Skeletal muscle tissue (tissue), 4 donors: ENCODE data around the gene COQ8A. TPM values are rescaled to one million over a fixed set of nuclear protein-coding genes. Genes with fewer than 3 reads are reported as not detected.
"Not testable (repeated sequence)": the region's sequence is repeated elsewhere in the genome, so short reads cannot be mapped to it uniquely, and the experiment has no call there.

ENCODE experiments used
- H3K27ac ChIP-seq: one replicate; pipeline ENCODE4 v1.7.0; 2013; ENCODE audit warnings: mild to moderate bottlenecking, low read depth, low read length, inconsistent platforms
- H3K27me3 ChIP-seq, 3 donors: one replicate each; pipeline ENCODE4 v1.7.0; 2013; ENCODE audit warnings: low read length in 3 of 3; ENCODE audit not compliant: control insufficient read depth in 3 of 3, insufficient read depth in 3 of 3
- H3K36me3 ChIP-seq, 3 donors: one replicate each; pipeline ENCODE4 v1.7.0; 2013; ENCODE audit warnings: low read length in 3 of 3; ENCODE audit not compliant: control insufficient read depth in 3 of 3, insufficient read depth in 3 of 3
- H3K4me1 ChIP-seq, 3 donors: one replicate each; pipeline ENCODE4 v1.7.0; 2013; ENCODE audit warnings: low read length in 3 of 3, mild to moderate bottlenecking in 3 of 3; ENCODE audit not compliant: control insufficient read depth in 3 of 3, insufficient read depth in 3 of 3
- H3K4me3 ChIP-seq, 3 donors: one replicate each; pipeline ENCODE4 v1.7.0; 2013; ENCODE audit warnings: low read length in 3 of 3
- H3K9ac ChIP-seq, 3 donors: one replicate each; pipeline ENCODE4 v1.7.0; 2013; ENCODE audit warnings: low read length in 3 of 3, mild to moderate bottlenecking in 3 of 3, moderate library complexity in 2 of 3, low read depth in 1 of 3
- H3K9me3 ChIP-seq, 3 donors: one replicate each; pipeline ENCODE4 v1.7.0; 2013; ENCODE audit warnings: low read length in 3 of 3; ENCODE audit not compliant: control insufficient read depth in 3 of 3
- total RNA-seq: library from RNA; depleted of rRNA; stranded (reverse); fragments of >200 nt; gene quantifications from one replicate; pipeline ENCODE4 v1.2.3, GENCODE V29; 2014
- donor health status: Osteomylitis.

COQ8A gene
- total RNA-seq, 1 donor from 2014 or later: 64.7 TPM

DNA sequence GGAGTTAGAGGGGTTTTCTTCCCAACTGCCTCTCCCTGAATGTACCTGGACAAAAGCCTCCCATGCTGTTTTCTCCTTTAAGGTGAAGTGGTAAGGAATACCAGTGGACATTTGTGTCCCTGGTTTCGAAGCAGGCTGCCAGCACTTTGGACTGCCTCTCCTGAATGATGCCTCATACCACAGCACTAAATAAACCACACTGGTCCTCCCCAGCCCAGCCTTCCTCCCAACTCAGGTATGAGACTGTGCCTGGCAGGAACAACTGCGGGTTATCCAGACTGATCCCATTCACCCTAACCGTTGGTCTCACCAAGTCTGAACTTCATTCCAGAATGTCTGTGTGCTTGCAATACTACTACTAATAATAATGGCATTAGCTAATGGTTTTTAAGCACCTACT lies 9.3 kb downstream of the COQ8A start:
- Histone ChIP-seq H3K27ac (no peak overlapping the region), H3K4me3 (no peak overlapping the region), H3K4me1 (peaks cover 59 to 85% (median 67%) of the 10 kb centered on the region in 3 donors)

DNA sequence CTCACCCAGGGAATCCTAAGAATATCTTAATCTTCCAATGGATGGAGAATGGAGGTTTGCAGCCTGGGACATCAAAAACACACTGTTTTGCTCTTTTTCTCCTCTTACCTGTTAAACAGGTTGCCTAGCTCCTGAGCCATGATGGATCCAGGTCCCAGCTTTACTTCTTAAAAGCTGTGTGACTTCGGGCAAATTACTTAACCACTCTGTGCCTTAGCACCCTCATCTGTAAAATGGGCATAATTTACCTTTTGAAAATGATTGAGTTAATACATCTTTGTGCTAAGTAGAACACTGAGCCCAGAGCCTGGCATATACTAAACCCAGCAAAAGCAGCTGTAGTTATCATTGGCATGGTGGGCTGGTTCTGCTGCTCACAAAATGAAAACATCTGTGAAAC lies 10.2 kb downstream of the COQ8A start:
- Histone ChIP-seq H3K36me3 (peaks cover 5 to 33% (median 8%) of the 10 kb centered on the region in 3 donors), H3K9me3 (peaks cover 0 to 4% (median 4%) of the 10 kb centered on the region in 3 donors), H3K9ac (no peak overlapping the region), H3K27me3 (no peaks in the 10 kb centered on the region), H3K27ac (no peak overlapping the region), H3K4me1 (peaks cover 51 to 80% (median 61%) of the 10 kb centered on the region in 3 donors), H3K4me3 (no peak overlapping the region)

More for the DNA sequence above, 9.3 kb downstream of the COQ8A start:
- Histone ChIP-seq H3K36me3 (peaks cover 5 to 25% (median 5%) of the 10 kb centered on the region in 3 donors), H3K9me3 (peaks cover 0 to 4% (median 0%) of the 10 kb centered on the region in 3 donors), H3K27me3 (no peaks in the 10 kb centered on the region), H3K9ac (no peak overlapping the region)

DNA sequence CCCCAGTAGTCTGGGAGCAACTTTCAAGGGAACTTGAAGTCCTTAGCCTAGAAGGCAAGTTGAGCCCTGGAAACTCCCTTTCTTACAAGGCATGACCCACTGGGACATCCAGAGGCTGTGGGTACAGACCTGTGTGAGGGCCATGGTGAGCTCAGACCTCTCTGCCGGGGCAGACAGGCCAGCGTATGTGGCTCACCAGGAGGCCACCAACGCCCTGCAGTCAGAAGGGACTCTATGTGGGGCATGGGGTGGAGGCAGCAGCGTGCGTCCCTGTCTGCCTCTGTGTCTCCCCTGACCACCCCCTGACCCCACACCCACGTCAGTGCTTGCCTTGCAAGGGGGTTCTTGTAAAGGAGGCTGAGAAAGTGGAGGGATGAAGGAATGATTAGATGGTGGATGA lies 10.8 kb downstream of the COQ8A start:
- Histone ChIP-seq H3K27ac (no peak overlapping the region), H3K27me3 (no peaks in the 10 kb centered on the region), H3K9me3 (peaks cover 0 to 5% (median 4%) of the 10 kb centered on the region in 3 donors), H3K9ac (peak overlapping the region in 1 of 3 donors; percentile 25), H3K36me3 (peaks cover 5 to 33% (median 9%) of the 10 kb centered on the region in 3 donors), H3K4me1 (peaks cover 45 to 74% (median 55%) of the 10 kb centered on the region in 3 donors), H3K4me3 (no peak overlapping the region)

DNA sequence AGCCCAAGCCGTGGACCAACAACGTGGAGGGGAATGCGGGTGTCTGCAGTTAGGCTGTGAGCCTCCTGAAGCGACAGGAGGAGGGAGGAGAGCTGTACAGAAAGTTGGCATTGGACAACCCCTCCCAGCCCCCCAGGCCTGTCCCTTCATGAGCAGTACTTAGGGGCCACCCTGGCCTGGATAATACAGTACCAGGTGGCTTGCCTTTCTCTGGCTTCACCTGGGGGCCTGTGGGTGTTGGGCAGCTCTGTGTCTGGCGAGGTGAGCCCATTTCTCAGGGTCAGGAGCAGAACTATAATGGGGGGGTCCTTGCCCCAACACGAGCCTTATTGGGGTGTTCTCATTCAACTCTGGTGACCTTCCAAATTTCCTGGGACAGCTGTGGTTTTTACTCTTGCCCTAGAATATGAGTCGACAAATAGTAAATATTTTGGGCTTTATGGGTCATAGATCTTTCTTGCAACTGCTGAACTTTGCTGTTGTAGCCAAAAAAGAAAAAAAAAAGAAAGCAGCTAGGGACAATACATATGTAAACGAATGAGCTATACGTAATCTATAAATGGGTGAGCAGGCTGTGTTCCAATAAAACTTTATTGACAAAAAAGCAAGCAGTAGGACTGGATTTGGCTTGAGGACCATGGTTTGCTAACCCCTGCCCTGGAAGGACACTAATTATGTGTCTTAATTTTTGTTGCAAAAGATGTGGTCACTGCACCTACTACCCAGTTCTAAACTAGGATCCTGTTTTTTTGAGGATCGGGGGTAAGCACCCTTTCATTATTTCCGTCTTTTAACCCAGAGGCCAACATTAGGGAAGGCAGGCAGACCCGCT lies 11.4 kb downstream of the COQ8A start:
- H3K4me3 ChIP-seq: no peak overlapping the region
- H3K36me3 ChIP-seq: peaks cover 5 to 33% (median 9%) of the 10 kb centered on the region in 3 donors
- H3K4me1 ChIP-seq: peaks cover 39 to 68% (median 49%) of the 10 kb centered on the region in 3 donors
- H3K27ac ChIP-seq: peak overlapping the region; percentile 28
- no peaks in the 10 kb centered on the region for H3K27me3 ChIP-seq
- peaks cover 0 to 5% (median 4%) of the 10 kb centered on the region in 3 donors for H3K9me3 ChIP-seq
- peak overlapping the region in 1 of 3 donors; percentile 25 for H3K9ac ChIP-seq

DNA sequence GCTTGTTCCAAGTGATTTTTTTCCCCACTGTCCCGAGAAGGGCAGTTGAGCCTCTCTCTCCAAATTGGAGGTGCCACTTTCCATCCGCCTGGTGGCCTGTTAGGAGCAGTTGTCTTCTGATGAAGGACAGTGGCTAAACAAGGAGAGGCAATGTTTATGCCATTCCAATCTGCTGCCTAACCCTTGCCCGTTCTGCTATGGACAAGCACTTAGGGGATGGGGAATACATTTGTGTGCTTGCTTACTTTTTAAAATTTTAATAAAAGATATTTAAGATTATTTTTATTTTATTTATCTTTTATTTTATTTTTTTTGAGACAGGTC lies 12.0 kb downstream of the COQ8A start:
- H3K27ac ChIP-seq: no peak overlapping the region
- H3K4me3 ChIP-seq: no peak overlapping the region
- peaks cover 33 to 65% (median 46%) of the 10 kb centered on the region in 3 donors for H3K4me1 ChIP-seq
- no peaks in the 10 kb centered on the region for H3K27me3 ChIP-seq
- H3K9me3 ChIP-seq: peaks cover 0 to 5% (median 4%) of the 10 kb centered on the region in 3 donors
- H3K9ac ChIP-seq: no peak overlapping the region
- peaks cover 5 to 33% (median 9%) of the 10 kb centered on the region in 3 donors for H3K36me3 ChIP-seq

DNA sequence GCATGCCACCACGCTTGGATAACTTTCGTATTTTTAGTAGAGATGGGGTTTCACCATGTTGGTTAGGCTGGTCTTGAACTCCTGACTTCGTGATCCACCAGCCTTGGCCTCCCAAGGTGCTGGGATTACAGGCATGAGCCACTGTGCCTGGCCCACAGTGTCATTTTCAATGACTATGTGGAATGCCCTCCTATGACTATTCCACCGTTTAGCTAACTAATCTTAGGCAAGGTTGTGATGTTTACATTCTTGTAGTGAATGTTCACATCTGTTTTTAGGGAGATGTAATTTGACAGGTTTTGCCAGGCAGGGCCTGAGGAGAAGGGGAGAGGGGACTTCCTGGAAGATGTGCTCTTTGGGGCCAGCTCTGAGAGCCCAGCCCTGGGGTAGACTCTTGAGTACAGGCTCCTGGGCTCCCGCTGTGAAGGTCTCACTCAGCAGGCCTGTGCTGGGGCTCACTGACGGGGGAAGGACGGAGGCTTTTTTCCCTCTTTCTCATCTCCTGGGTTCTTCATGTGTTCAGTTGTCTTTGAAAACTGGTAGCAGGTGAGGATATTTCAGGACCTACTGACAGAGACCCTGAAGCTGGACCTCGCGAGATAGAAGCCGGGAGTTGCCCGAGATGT lies 13.2 kb downstream of the COQ8A start:
- H3K4me1 ChIP-seq: peaks cover 41 to 70% (median 55%) of the 10 kb centered on the region in 3 donors
- H3K27ac ChIP-seq: peak overlapping the region; percentile 6

DNA sequence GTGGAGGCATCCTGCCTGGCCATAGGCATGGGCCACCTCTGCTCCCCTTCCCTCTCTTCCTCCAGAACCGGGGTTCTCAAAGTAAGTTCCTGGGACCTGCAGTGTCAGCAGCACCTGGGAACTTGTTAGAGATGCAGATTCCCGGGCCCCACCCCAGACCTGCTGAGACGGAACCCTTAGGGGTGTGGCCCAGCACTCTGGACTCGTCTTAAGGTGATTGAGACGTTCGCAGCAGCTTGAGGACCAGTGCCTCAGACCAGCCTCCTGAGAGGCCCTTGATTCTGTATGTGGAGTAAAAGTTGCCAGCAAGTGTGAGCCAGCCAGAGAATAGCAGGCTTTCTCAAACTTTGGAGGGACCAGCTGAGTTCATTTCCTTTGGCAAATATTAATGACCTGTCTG lies 14.2 kb downstream of the COQ8A start:
- no peaks in the 10 kb centered on the region for H3K27me3 ChIP-seq
- H3K4me1 ChIP-seq: peaks cover 41 to 70% (median 59%) of the 10 kb centered on the region in 3 donors
- H3K9ac ChIP-seq: no peak overlapping the region
- no peak overlapping the region for H3K4me3 ChIP-seq
- peaks cover 0 to 5% (median 0%) of the 10 kb centered on the region in 3 donors for H3K9me3 ChIP-seq
- H3K27ac ChIP-seq: no peak overlapping the region
- peaks cover 0 to 27% (median 9%) of the 10 kb centered on the region in 3 donors for H3K36me3 ChIP-seq

More for the DNA sequence above, 13.2 kb downstream of the COQ8A start:
- H3K27me3 ChIP-seq: no peaks in the 10 kb centered on the region
- H3K9me3 ChIP-seq: peaks cover 0 to 5% (median 0%) of the 10 kb centered on the region in 3 donors
- no peak overlapping the region for H3K4me3 ChIP-seq
- peaks cover 1 to 30% (median 9%) of the 10 kb centered on the region in 3 donors for H3K36me3 ChIP-seq
- peak overlapping the region in 1 of 3 donors; percentile 20 for H3K9ac ChIP-seq

DNA sequence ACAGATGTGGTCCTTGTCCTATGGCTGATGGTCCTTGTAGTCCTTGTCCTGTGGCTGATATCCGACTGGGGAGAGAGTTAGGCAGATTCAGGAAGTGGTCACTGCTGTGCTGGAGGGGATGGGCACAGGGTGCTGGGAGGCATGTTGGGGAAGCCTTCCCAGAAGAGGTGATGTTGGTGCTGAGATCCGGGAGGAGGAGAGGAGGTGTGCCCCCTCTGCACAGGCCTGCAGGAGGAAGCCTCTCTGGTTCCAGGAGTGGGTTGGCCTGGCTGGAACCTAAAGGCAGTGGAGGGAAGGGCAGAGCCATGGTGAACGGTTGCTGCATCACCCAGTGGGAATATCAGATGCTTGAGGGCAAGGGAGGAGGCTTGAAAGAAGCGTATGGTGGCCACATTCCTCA lies 14.7 kb downstream of the COQ8A start:
- peaks cover 0 to 5% (median 0%) of the 10 kb centered on the region in 3 donors for H3K9me3 ChIP-seq
- no peaks in the 10 kb centered on the region for H3K27me3 ChIP-seq
- H3K9ac ChIP-seq: no peak overlapping the region
- peak overlapping the region in 2 of 3 donors; percentile 5 to 22 for H3K4me3 ChIP-seq
- peaks cover 40 to 70% (median 57%) of the 10 kb centered on the region in 3 donors for H3K4me1 ChIP-seq
- no peak overlapping the region for H3K27ac ChIP-seq
- peaks cover 0 to 23% (median 9%) of the 10 kb centered on the region in 3 donors for H3K36me3 ChIP-seq

DNA sequence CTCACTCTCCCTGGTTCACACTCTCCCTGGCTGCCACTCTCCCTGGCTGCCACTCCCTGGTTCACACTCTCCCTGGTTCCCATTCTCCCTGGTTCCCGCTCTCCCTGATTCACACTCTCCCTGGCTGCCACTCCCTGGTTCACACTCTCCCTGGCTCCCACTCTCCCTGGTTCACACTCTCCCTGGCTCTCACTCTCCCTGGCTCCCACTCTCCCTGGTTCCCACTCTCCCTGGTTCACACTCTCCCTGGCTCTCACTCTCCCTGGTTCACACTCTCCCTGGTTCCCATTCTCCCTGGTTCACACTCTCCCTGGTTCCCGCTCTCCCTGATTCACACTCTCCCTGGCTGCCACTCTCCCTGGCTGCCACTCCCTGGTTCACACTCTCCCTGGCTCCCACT lies 15.8 kb downstream of the COQ8A start:
- not testable (repeated sequence) for H3K9ac ChIP-seq, H3K4me3 ChIP-seq, H3K9me3 ChIP-seq, H3K27me3 ChIP-seq, H3K27ac ChIP-seq
- Histone ChIP-seq H3K36me3 (peaks cover 0 to 17% (median 6%) of the 10 kb centered on the region in 3 donors), H3K4me1 (peaks cover 32 to 71% (median 58%) of the 10 kb centered on the region in 3 donors)
